SK-N-SH (cell line): ENCODE data around the gene ZNF44.

Experiments used
- EZH2phosphoT487 ChIP-seq: fragments of 200-600 bp; sonication (generic); IDR thresholded peaks from 2 replicates; pipeline ENCODE4 v1.6.1; 2017; ENCODE audit warnings: low read depth, mixed run types, mild to moderate bottlenecking, antibody characterized with exemption, moderate library complexity, borderline replicate concordance
- GABPA ChIP-seq: IDR thresholded peaks from 2 replicates; pipeline ENCODE4 v1.4.0; 2012; ENCODE audit warnings: low read depth, mild to moderate bottlenecking
- GATA2 ChIP-seq: sonication (generic); formaldehyde crosslinking; IDR thresholded peaks from 2 replicates; pipeline ENCODE4 v1.5.0; 2020; ENCODE audit warnings: mild to moderate bottlenecking, missing genetic modification reagents
- NFIC ChIP-seq: IDR thresholded peaks from 2 replicates; pipeline ENCODE4 v1.4.0; 2012; ENCODE audit warnings: borderline replicate concordance
- POLR2AphosphoS5 ChIP-seq: IDR thresholded peaks from 2 replicates; pipeline ENCODE4 v1.6.1; 2012; ENCODE audit warnings: low read depth, low read length
- RAD21 ChIP-seq: IDR thresholded peaks from 2 replicates; pipeline ENCODE4 v1.6.1; 2012; ENCODE audit warnings: mild to moderate bottlenecking, low read length
- RCOR1 ChIP-seq: fragments of 150-350 bp; IDR thresholded peaks from 2 replicates; pipeline ENCODE4 v1.6.1; 2017; ENCODE audit warnings: antibody characterized with exemption, low read length
- SMC3 ChIP-seq: IDR thresholded peaks from 2 replicates; pipeline ENCODE4 v1.6.1; 2012; ENCODE audit warnings: low read depth, low read length, improper control_type of control experiment
- TAF1 ChIP-seq: IDR thresholded peaks from 2 replicates; pipeline ENCODE4 v1.6.1; 2012; ENCODE audit warnings: low read depth, mild to moderate bottlenecking, low read length, moderate library complexity, borderline replicate concordance
- TCF12 ChIP-seq: IDR thresholded peaks from 2 replicates; pipeline ENCODE4 v1.4.0; 2012
- YY1 ChIP-seq: IDR thresholded peaks from 2 replicates; pipeline ENCODE4 v1.4.0; 2012; ENCODE audit warnings: low read depth, mild to moderate bottlenecking
- TF ChIP-seq, protein P1 (sequence below): fragments of 200-600 bp; sonication (generic); IDR thresholded peaks from 2 replicates; pipeline ENCODE4 v1.6.1; 2017; ENCODE audit warnings: antibody characterized with exemption, mild to moderate bottlenecking, moderate library complexity

DNA sequence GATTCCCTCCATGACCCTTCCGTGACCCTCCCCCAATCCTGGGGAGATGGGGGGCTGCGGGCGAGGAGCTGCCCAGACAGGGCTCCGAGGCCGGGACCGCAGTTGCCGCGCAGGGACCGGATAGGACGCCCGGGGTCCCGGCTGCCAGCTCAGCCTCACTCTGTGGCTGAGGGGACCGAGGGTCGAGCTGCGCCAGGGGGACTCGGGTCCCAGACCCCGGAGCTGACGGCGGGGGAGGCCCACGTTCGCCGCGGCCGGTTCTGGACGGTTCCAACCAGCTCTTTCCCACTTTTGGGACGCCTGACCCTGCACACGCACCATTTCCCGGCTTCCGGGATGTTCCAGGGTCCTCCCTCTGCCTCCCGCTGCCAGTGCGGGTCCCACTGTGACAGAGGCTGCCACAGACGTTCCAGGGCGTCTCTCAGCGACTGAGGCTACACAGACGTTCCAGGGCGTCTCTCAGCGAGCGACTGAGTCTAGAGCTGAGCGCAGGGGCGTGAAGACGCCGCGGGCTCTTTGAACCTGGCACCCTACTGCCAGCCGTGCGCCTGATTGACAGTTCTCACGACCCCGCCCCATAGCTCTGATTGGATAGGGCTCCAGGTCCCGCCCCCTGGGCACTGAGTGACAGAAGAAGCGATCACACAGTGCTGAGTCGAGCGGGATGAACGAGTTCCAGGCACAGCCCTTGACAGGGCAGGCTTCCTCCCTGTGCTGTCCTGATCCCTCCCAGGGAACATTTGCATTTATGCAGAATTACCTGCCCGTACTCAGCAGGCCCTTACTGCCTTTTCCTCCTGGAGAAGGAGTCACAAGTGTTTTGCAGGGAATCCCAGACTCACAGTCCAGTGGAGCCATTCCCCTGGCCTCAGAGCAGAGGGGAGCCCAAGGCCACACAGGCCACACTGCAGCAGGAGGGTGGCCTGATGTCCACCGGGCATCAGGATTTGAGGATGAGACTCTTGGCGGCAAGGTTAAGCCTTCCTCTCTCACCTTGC lies 38.8 kb upstream of the ZNF44 start, which contains the start of gene ZNF563:
- TF ChIP-seq, protein P1, sequence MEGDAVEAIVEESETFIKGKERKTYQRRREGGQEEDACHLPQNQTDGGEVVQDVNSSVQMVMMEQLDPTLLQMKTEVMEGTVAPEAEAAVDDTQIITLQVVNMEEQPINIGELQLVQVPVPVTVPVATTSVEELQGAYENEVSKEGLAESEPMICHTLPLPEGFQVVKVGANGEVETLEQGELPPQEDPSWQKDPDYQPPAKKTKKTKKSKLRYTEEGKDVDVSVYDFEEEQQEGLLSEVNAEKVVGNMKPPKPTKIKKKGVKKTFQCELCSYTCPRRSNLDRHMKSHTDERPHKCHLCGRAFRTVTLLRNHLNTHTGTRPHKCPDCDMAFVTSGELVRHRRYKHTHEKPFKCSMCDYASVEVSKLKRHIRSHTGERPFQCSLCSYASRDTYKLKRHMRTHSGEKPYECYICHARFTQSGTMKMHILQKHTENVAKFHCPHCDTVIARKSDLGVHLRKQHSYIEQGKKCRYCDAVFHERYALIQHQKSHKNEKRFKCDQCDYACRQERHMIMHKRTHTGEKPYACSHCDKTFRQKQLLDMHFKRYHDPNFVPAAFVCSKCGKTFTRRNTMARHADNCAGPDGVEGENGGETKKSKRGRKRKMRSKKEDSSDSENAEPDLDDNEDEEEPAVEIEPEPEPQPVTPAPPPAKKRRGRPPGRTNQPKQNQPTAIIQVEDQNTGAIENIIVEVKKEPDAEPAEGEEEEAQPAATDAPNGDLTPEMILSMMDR: no peak
- no peak for TF ChIP-seq NFIC
- TF ChIP-seq TAF1: peak; percentile 52; the same call in 1 of the 2 replicates
- no peak for TF ChIP-seq RCOR1
- no peak for TF ChIP-seq RAD21
- peak; percentile 74 for TF ChIP-seq POLR2AphosphoS5
- TF ChIP-seq YY1: no peak
- no peak for TF ChIP-seq EZH2phosphoT487
- no peak for TF ChIP-seq TCF12
- TF ChIP-seq GABPA: peak; percentile 30; the same call in 1 of the 2 replicates
- TF ChIP-seq SMC3: no peak
- TF ChIP-seq GATA2: no peak
